Endodermal cell (in vitro differentiated cells): ENCODE measurements around the gene CFAP77. TPM values are rescaled to one million over a fixed set of nuclear protein-coding genes. Genes with fewer than 3 reads are reported as not detected.

Experiments
- DNase-seq: peaks from one replicate; pipeline ENCODE4 v3.0.0-alpha.2; 2017
- H3K27ac ChIP-seq: 2 replicates; pipeline ENCODE4 v1.5.1; 2013; ENCODE audit warnings: mild to moderate bottlenecking, low read depth, low read length, moderate library complexity
- H3K27me3 ChIP-seq: 2 replicates; pipeline ENCODE4 v1.6.1; 2013; ENCODE audit warnings: mild to moderate bottlenecking, low read length, moderate library complexity; ENCODE audit not compliant: insufficient read depth, control insufficient read depth, poor library complexity, severe bottlenecking
- H3K36me3 ChIP-seq: 2 replicates; pipeline ENCODE4 v1.7.0; 2013; ENCODE audit warnings: mild to moderate bottlenecking, low read length, moderate library complexity; ENCODE audit not compliant: control insufficient read depth, insufficient read depth
- H3K4me1 ChIP-seq: one replicate; pipeline ENCODE4 v1.7.0; 2013; ENCODE audit warnings: low read length; ENCODE audit not compliant: control insufficient read depth, insufficient read depth
- H3K4me3 ChIP-seq: 2 replicates; pipeline ENCODE4 v1.5.1; 2013; ENCODE audit warnings: mild to moderate bottlenecking, low read length, moderate library complexity
- H3K9ac ChIP-seq: 2 replicates; pipeline ENCODE4 v1.6.1; 2013; ENCODE audit warnings: mild to moderate bottlenecking, low read length, moderate library complexity; ENCODE audit not compliant: poor library complexity, severe bottlenecking; ENCODE audit errors: extremely low read depth
- H3K9me3 ChIP-seq: 2 replicates; pipeline ENCODE4 v1.6.1; 2013; ENCODE audit warnings: mild to moderate bottlenecking, low read length, moderate library complexity; ENCODE audit not compliant: control insufficient read depth
- H3K27ac Mint-ChIP-seq: 2 replicates; pipeline ENCODE4 v1.8.0; 2020; ENCODE audit warnings: mixed read lengths
- H3K27me3 Mint-ChIP-seq: 2 replicates; pipeline ENCODE4 v1.8.0; 2021; ENCODE audit warnings: mild to moderate bottlenecking, mixed read lengths; ENCODE audit not compliant: insufficient read depth
- H3K36me3 Mint-ChIP-seq: 2 replicates; pipeline ENCODE4 v1.8.0; 2020; ENCODE audit warnings: low read depth, mixed read lengths
- H3K4me1 Mint-ChIP-seq: 2 replicates; pipeline ENCODE4 v1.8.0; 2020; ENCODE audit warnings: mixed read lengths
- H3K4me3 Mint-ChIP-seq: 2 replicates; pipeline ENCODE4 v1.8.0; 2020; ENCODE audit warnings: mild to moderate bottlenecking, moderate library complexity, mixed read lengths
- H3K9me3 Mint-ChIP-seq: 2 replicates; pipeline ENCODE4 v1.8.0; 2020; ENCODE audit warnings: mild to moderate bottlenecking, mixed read lengths
- WGBS, 2 experiments: methylation state at CpG; one replicate each; pipeline versions ENCODE4 v1.1.5 to v1.1.7; 2013; ENCODE audit warnings: missing lambda C conversion rate in 2 of 2, mixed read lengths in 1 of 2; ENCODE audit not compliant: insufficient coverage in 1 of 2, insufficient read length in 1 of 2; 5-methylcytosine and 5-hydroxymethylcytosine counted together
- total RNA-seq, 2 donors: library from RNA; stranded (reverse); fragmentation: NEBNext Ultra II Directional in 1 of 2; extraction: Animal tissue kit (Norgen Biotek cat#: 25700) in 1 of 2; gene quantifications; 2 replicates in 1 of 2; 3 replicates in 1 of 2; pipeline ENCODE4 v1.2.1, GENCODE V29; 2021
- TF ChIP-seq, protein P1 (sequence below): fragments of 200-600 bp; sonication (generic); conservative IDR thresholded peaks from 2 replicates; pipeline ENCODE4 v1.5.0; 2021; ENCODE audit warnings: antibody characterized with exemption, mild to moderate bottlenecking

The CFAP77 gene
- total RNA-seq, 2 donors from 2014 or later = 1.7 to 2.2 TPM

DNA sequence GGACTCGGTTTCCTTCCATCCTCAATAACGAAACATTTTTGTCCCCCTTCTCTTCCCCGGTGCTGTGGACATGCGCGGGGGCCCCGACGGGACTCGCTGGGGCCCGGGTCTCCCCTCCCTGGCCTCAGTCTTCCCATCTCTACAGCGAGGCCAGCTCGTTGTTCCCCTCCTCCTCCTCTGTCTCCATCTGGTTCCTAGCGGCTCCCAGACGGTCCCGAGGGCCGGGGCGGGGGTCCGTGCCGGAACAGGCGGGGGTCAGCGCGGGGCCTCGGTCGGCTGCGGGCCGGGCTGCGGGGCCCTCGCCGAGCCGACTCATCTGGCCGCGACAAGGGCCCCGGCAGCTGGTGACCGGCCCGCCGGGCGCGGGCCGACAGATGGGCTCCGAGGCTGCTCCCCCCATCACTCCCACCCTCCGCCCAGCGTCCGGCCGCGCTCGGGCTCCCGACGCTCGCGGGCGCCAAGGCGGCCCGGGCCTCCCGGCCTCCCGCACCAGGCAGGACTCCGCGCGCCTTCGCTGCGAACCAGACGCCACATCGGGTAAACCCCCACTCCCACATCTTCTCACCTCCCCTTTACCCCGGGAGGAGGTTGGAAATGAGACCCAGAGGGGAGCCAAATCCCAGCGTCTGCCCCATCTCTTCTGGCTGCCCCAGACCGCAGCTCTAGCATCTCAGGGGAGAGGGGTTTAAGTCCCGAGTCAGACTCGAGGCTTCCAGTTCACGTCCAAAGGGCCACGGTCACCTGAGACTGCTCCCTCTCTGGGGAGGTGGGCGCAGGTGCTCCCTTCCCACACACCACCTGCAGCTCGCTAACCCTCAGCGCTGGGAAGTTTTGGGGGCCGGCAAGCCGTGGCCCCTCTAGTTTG, 180.5 kb downstream of the CFAP77 start:
- TF ChIP-seq, protein P1, sequence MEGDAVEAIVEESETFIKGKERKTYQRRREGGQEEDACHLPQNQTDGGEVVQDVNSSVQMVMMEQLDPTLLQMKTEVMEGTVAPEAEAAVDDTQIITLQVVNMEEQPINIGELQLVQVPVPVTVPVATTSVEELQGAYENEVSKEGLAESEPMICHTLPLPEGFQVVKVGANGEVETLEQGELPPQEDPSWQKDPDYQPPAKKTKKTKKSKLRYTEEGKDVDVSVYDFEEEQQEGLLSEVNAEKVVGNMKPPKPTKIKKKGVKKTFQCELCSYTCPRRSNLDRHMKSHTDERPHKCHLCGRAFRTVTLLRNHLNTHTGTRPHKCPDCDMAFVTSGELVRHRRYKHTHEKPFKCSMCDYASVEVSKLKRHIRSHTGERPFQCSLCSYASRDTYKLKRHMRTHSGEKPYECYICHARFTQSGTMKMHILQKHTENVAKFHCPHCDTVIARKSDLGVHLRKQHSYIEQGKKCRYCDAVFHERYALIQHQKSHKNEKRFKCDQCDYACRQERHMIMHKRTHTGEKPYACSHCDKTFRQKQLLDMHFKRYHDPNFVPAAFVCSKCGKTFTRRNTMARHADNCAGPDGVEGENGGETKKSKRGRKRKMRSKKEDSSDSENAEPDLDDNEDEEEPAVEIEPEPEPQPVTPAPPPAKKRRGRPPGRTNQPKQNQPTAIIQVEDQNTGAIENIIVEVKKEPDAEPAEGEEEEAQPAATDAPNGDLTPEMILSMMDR = no peak
- H3K4me1 ChIP-seq = peaks cover 8% of the 10 kb centered on the region
- H3K27ac Mint-ChIP-seq = no peak overlapping the region

GRCh38 chr9:132591244-132591643, 181.2 kb downstream of the CFAP77 start:
- Mint-ChIP-seq H3K27me3 (peaks cover 65% of the 10 kb centered on the region), H3K27ac (no peak overlapping the region), H3K4me3 (peak overlapping the region; percentile 28), H3K9me3 (no peaks in the 10 kb centered on the region), H3K36me3 (peaks cover 20% of the 10 kb centered on the region), H3K4me1 (peaks cover 28% of the 10 kb centered on the region)
- DNase-seq = no peak
- Histone ChIP-seq H3K27ac (no peak overlapping the region), H3K36me3 (peaks cover 26% of the 10 kb centered on the region), H3K9me3 (no peaks in the 10 kb centered on the region), H3K27me3 (peaks cover 65% of the 10 kb centered on the region), H3K4me3 (no peak overlapping the region), H3K9ac (no peak overlapping the region), H3K4me1 (peaks cover 8% of the 10 kb centered on the region)
- WGBS, 2 experiments = 0 to 5% methylated on average over 3 to 5 of the region's 6 CpGs
- TF ChIP-seq, protein P1 = no peak

More for the DNA sequence above, 180.5 kb downstream of the CFAP77 start:
- Histone ChIP-seq H3K36me3 (peaks cover 19% of the 10 kb centered on the region), H3K4me3 (no peak overlapping the region), H3K9me3 (no peaks in the 10 kb centered on the region), H3K27me3 (peaks cover 72% of the 10 kb centered on the region), H3K9ac (no peak overlapping the region), H3K27ac (no peak overlapping the region)
- no peaks in the 10 kb centered on the region for H3K9me3 Mint-ChIP-seq
- peaks cover 17% of the 10 kb centered on the region for H3K36me3 Mint-ChIP-seq
- H3K4me3 Mint-ChIP-seq = peak overlapping the region; percentile 28
- H3K4me1 Mint-ChIP-seq = peaks cover 33% of the 10 kb centered on the region
- DNase-seq = peak; percentile 74
- H3K27me3 Mint-ChIP-seq = peaks cover 72% of the 10 kb centered on the region
- WGBS, 2 experiments = 0 to 2% methylated on average over 25 to 73 of the region's 73 CpGs

DNA sequence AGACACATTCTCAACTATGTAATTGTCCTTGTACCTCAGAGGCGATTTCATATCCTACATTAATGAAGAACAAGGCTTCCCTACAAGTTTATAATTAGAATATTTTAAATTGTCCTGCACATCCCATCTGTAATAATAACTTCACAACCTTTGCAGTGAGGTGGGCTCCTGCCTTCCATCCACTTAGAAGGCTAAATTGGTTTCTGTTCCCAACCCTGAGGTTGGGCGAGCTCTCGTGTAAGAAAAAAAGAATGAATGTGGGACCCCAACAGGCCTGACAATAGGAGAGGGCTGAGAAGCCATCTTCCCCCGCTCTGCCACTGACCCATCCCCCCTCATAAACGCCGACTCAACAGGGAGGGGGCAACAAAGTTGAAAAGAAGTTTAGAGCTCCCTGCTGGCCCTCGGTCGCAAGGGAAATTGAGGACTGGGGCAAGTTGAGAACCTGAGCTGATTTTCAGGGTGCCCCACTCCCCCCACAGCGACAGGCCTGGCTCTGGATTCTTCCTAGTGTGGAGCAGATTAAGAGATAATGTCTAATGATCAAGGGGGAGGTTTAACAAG, 181.8 kb downstream of the CFAP77 start:
- no peak overlapping the region for H3K9ac ChIP-seq
- TF ChIP-seq, protein P1 = no peak
- no peak overlapping the region for H3K4me3 ChIP-seq
- peaks cover 32% of the 10 kb centered on the region for H3K36me3 ChIP-seq
- no peaks in the 10 kb centered on the region for H3K9me3 ChIP-seq
- H3K4me1 Mint-ChIP-seq = peaks cover 27% of the 10 kb centered on the region
- H3K27me3 Mint-ChIP-seq = peaks cover 59% of the 10 kb centered on the region
- peaks cover 59% of the 10 kb centered on the region for H3K27me3 ChIP-seq
- H3K4me1 ChIP-seq = peaks cover 7% of the 10 kb centered on the region
- DNase-seq = peak; percentile 68
- H3K27ac ChIP-seq = no peak overlapping the region
- H3K4me3 Mint-ChIP-seq = peak overlapping the region; percentile 28
- WGBS, 2 experiments = 6 to 19% methylated on average over 4 to 9 of the region's 9 CpGs
- H3K36me3 Mint-ChIP-seq = peaks cover 25% of the 10 kb centered on the region
- H3K9me3 Mint-ChIP-seq = no peaks in the 10 kb centered on the region
- no peak overlapping the region for H3K27ac Mint-ChIP-seq
